Measurements from ENCODE around the gene FAAH.

The FAAH gene

GRCh38 chr1:46451948-46452930 lies 58.1 kb downstream of the FAAH start:
- DNase-seq = no peak

GRCh38 chr1:46452931-46453325 lies 58.8 kb downstream of the FAAH start:
- no peak for DNase-seq

GRCh38 chr1:46453449-46453848 lies 59.3 kb downstream of the FAAH start:
- no peak for DNase-seq

GRCh38 chr1:46455951-46456350 lies 61.8 kb downstream of the FAAH start:
- no peak for DNase-seq

- no peak for DNase-seq
These were observed 62.4 kb downstream of the FAAH start for GRCh38 chr1:46456411-46456963.

GRCh38 chr1:46457178-46457577 lies 63.1 kb downstream of the FAAH start:
- DNase-seq = no peak

GRCh38 chr1:46458190-46458589 lies 64.1 kb downstream of the FAAH start:
- no peak for DNase-seq

- no peak for DNase-seq
These were observed 64.7 kb downstream of the FAAH start for GRCh38 chr1:46458846-46459245.

GRCh38 chr1:46459315-46459714 lies 65.2 kb downstream of the FAAH start:
- no peak for DNase-seq

- DNase-seq = no peak
These were observed 67.1 kb downstream of the FAAH start for GRCh38 chr1:46461017-46461808.

- DNase-seq = no peak
These were observed 67.8 kb downstream of the FAAH start for GRCh38 chr1:46461809-46462448.
